NCI-H1436 treated with DMSO at 0.1 percent for 48 hours (cell line): ENCODE results near the gene GALNTL6.
A peak's percentile ranks its signal among the peaks of the same experiment; 100 is the strongest.
"Not testable (repeated sequence)": the region's sequence is repeated elsewhere in the genome, so short reads cannot be mapped to it uniquely, and the experiment has no call there.

ENCODE experiments used
- DNase-seq: peaks from one replicate; lab custom pipeline; 2025; lab: John Stamatoyannopoulos, UW

Gene GALNTL6

GRCh38 chr4:172392741-172393140, 579.5 kb downstream of the GALNTL6 start:
- no peak for DNase-seq

DNA sequence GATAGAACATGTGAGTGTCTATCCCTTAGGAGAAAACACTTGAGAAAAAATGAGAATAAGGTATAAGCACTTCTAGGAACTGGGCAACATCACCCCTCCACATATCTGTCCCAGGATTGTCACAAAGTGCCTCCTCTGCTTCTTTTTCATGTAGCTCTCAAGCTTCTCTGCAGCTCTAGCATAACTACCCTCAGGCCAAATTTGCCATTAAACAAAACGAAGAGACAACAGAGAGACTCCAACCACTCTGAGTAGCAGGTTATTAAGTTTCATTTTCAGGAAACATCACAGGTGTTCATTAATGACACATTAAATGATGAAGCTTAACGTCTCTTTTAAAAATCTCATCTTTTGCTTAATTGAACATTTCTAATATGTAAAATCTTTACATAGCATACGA, 580.0 kb downstream of the GALNTL6 start:
- peak; percentile 54 for DNase-seq

GRCh38 chr4:172404676-172405075, 591.5 kb downstream of the GALNTL6 start:
- DNase-seq = peak; percentile 100

- DNase-seq = no peak
Observed at GRCh38 chr4:172410363-172410762, 597.2 kb downstream of the GALNTL6 start.

DNA sequence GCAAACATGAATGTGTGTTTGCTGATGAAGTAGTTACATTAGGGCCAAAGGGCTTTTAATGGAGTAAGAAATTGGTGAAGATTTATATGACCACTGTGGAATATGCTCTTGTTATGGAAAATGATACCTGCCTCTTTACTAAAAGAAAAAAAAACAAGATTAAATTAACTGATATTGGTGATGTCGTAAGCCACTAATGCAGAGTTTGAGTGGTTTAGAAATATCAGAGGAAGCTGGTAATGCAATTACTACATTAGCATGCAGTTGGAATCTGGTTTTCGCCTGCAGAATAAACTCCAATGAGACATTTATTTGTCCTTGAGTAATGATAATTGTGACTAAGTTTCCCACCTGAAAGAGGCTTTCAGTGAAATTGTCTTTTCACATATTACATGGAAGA, 597.9 kb downstream of the GALNTL6 start:
- DNase-seq = peak; percentile 90

DNA sequence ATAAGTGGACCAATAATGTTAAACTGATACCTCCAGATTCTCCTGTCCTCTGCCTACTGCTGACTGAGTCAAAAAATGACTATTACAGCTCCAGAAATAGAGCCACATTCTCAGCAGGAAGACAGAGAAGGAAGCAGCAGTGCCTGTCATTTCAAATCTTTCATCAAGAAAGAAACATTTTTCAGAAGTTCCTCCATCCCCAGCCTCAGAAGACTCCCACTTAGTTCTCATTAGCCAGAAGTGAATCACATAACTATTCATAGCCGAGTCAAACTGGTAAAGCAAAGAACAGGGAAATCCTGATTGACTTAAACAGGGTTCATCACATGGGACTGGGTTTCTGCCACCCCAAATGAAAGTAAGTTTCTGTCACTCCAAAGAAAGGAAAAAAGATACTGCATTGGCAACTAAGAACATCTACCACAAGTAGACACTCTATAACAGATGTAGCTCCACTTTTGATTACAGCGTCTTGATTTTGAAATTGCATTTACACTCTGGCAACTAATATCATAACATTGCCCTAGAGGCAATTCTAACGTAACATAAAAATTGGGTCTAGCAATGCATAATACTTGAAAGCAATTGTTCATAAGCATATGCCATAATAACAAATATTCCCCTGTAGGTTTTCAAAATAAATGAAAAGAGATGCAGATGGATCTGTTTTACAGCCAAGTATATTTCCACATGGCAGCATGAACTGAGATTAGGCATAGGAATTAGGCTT, 599.8 kb downstream of the GALNTL6 start:
- DNase-seq = no peak

DNA sequence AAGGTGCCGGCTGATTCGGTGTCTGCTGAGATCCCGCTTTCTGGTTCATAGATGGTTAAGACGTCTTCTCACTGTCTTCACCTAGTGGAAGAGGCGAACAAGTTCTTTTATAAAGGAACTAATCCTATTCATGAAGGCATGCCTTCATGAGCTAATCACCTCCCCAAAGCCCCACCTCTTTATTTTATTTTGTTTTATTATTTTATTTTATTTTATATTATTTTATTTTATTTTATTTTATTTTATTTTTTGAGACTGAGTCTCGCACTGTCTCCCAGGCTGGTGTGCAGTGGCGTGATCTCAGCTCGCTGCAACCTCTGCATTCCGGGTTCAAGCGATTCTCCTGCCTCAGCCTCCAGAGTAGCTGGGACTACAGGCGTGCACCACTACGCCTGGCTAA, 615.8 kb downstream of the GALNTL6 start:
- not testable (repeated sequence) for DNase-seq

DNA sequence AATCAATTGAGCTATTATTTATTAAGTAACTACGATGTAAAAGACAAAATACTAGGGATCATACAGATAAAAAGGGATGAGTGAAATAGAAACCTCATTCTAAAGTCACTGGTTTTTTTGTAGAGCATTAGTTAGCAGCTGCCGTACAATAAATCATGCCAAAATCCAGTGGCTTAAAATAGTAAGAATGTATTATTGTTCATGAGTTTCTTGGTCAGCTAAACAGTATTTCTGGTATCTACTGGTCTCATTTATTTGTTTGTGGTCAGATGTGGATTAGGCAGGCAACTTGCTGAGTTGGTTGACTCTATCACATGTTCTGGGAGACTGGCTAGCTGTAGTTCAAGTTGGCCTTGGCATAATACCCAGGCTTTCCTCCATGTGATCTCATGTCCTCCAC, 667.3 kb downstream of the GALNTL6 start:
- DNase-seq = no peak

- no peak for DNase-seq
Observed at GRCh38 chr4:172481802-172482508, 668.8 kb downstream of the GALNTL6 start.

- DNase-seq = no peak
Observed at GRCh38 chr4:172485007-172485406, 671.8 kb downstream of the GALNTL6 start.

GRCh38 chr4:172486531-172486930, 673.3 kb downstream of the GALNTL6 start:
- DNase-seq = no peak

GRCh38 chr4:172489861-172490260, 676.7 kb downstream of the GALNTL6 start:
- DNase-seq = no peak

- DNase-seq = no peak
Observed at GRCh38 chr4:172495769-172496168, 682.6 kb downstream of the GALNTL6 start.

DNA sequence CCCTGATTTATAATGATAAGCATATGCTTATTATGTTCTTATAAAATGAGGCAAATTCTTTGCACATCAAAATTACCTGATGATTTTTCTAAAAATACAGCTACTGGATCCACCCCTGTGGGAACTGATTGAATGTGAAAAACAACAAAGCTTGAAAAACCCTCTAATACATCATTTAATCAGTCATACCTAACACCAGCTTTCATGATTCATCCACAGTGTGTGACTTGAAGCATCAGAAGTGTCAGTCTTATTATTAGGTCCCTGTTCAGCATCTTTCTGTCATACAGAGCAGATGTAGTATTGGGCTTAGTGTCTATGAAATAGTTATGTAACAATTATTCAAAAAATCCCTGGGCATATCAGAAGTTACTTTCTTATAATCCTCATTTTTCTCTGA, 684.1 kb downstream of the GALNTL6 start:
- DNase-seq = no peak

- no peak for DNase-seq
Observed at GRCh38 chr4:172514011-172514410, 700.8 kb downstream of the GALNTL6 start.

DNA sequence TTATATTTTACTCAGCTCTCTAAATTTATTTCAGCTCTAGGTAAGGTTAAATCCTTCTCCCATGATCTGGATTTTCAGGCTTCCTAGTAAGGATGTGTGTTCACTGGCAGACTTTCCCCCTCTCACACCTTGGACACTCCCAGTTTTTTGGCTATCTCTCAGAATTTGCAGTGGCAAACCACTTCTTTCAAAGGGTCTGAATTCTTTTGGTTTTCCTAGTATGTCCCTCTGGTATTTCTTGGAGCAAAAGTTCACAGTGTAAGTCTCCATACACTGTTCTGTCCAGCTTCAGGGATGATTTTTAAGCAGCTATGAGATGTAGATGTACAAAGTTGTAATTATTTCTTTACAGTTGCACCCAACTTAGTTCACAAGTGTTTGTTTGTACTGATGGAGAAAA, 701.6 kb downstream of the GALNTL6 start:
- DNase-seq = no peak

- DNase-seq = no peak
Observed at GRCh38 chr4:172515266-172515879, 702.2 kb downstream of the GALNTL6 start.

DNA sequence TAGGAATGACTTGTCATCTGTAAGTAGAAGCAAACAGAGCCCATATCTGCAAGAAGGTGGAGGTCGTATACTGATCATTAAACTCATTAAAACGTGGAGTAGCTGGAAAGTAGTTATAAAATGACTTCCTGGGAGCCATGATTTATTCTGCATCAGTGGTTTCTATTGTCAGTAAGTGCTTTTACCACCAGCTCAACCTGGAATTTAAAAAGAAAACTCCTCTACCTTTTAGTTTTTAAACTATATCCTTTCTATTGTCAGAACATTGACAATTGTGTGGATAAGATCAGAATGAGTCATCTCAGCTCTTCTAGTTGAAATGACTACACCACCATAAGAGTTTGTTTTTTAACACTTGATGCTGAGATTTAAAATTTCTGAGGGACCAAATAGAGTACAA, 704.2 kb downstream of the GALNTL6 start:
- peak; percentile 87 for DNase-seq

DNA sequence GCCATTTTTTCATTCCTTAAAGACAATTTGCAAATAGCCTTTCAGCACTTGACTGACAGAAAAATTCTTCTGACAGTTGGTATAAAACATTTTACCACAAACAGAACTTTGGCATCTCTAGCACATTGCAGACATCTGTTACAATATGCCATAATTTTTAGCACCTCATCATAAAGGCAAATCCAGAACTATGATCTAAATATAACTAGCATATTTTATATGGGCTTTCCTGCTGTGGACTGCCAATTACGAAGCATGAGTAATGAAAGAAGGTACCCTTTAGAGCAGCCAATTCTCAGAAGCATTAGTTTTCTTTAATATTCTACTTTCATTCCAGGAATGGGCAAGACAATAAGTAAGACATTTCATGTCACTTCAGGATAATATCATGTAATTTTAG, 708.0 kb downstream of the GALNTL6 start:
- DNase-seq = no peak

GRCh38 chr4:172521680-172522079, 708.5 kb downstream of the GALNTL6 start:
- DNase-seq = no peak

DNA sequence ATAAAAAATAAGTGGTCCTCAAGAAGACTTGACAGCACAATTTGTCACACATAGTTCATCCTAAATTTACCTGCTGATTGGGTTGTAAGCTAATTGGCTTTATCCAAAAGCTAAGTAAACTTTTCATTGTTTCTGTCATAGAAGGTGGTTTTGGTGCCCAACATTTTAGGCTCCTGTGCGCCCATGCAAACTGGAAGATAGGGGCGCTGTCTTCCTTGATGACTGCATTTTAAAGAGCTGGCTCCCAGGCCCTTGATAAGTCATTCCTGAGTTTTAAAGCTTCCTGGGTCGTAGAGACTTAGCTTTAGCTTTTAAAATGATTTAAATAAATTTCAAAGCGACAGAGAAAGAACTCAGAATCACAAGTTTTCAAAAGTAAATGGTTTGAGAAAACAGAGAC, 730.0 kb downstream of the GALNTL6 start:
- DNase-seq = no peak

DNA sequence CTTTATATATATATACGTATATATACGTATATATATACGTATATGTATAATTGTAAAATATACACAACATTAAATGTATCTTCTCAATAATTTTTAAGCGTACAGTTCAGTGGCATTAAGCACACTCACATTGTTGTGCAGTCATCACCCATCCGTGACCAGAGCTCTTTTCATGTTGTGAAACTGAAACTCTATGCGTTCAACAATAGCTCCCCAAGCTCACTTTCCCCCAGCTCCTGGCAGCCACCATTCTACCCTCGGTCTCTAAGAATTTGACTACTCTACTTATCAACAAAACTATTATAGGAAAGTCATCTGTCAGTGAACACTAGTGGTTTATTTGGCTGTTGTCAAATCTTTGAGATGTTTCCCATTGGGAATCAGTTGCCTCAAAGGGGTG, 733.6 kb downstream of the GALNTL6 start:
- no peak for DNase-seq

GRCh38 chr4:172547724-172548123, 734.5 kb downstream of the GALNTL6 start:
- DNase-seq = peak; percentile 84
